HG02588 (cell line): ENCODE results near the gene CCL4L2.
"Not testable (repeated sequence)": the region's sequence is repeated elsewhere in the genome, so short reads cannot be mapped to it uniquely, and the experiment has no call there.

Experiments used
- ATAC-seq: cut with Tn5 transposase; IDR thresholded peaks from one replicate; pipeline ENCODE4 v1.9.1; 2021; ENCODE audit warnings: mild to moderate bottlenecking, moderate library complexity; ENCODE audit not compliant: unreplicated experiment

The CCL4L2 gene

GRCh38 chr17:36194832-36195433 lies 15.9 kb upstream of the CCL4L2 start:
- not testable (repeated sequence) for ATAC-seq

DNA sequence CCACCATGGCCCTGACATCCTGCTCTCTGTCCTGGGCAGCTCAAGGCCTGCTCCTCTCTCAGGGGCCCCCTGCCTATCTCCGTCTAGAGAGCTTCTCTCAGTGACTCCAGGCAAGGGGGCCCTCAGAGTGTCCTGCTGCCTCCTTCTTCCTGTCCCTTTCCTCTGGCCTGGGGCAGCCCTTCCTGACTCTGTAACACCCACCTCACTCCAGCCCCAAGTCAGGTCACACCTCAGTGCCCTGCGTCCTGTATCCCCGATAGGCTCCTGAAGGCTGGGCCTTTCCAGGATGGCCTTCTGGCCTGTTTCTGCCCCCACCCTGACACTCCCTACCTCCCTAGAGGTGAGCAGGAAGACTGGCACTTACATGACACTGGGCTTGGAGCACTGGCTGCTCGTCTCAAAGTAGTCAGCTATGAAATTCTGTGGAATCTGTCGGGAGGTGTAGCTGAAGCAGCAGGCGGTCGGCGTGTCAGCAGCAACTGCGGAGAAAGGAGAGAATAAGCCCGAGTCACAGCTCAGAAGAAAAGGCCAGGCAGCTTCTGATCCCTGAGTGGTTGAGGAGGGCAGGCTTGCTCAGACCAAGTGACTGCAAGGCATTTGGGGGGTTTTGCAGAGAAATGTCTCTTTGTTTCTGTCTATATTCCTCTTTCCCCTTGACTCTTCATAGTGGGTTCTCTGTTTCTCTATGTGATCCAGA lies 15.3 kb upstream of the CCL4L2 start:
- no peak for ATAC-seq

GRCh38 chr17:36196131-36196486 lies 14.8 kb upstream of the CCL4L2 start:
- ATAC-seq, result no peak

DNA sequence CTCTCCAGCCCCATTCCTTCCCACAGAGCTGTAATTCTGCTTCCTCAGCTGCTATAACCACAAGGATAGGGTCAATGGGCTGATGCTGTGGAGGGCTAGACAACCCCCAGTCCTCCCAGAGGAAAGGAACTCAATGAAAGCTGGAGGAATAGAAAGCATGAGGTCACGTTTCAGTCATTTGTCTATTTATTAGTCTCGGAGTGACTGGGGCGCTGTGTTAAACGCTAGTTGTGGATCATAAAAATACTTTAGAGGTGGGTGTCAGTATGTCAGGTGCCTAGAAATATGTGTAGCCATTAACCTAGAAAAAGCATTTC lies 13.5 kb upstream of the CCL4L2 start:
- ATAC-seq, result no peak

DNA sequence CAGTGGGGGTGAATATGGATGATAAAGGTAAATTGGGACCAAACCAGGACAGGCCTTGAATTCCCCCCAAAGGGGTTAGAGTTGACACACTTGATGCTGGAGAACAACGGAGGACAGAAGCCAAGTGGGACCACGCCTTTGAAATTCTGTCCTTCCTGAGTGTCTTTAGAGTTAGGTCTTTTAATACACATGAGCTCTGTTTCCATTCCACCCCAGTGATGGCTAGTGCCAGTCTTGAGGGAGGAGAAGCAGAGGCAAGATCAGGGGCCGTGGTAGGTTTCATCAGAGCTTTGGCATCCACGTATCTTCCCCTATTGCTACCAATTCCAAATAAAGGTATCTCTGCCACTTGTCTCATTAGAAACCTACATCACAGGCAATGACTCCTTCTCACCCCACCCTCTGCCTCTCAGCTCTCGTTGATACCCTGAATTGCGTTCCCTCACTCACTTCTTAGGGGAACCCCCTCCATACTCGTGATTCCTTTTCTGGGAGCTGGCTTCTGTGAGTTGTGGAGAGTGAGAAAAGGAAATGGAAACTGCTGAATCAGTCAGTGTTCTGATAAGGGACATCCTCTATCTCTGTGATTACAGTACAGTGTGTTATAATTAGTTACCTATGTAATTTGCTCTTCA lies 11.9 kb upstream of the CCL4L2 start:
- no peak for ATAC-seq

DNA sequence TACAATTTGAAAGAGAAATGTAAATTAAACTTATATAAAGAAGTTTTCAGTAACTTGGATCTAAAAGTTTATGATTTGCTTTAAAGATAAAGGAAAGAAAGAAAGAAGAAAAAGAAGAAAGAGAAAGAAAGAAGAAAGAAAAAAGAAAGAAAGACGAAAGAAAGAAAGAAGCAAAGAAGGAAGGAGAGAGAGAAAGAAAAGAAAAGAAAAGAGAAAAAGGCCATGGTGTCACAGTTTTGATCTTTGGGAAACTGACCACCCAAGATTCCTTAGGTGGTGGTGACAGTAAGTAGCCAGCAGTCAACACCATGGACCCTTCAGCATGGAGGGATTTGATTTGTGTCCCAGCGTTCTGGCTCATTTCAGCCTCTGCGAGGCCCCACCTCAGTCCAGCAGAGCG lies 9.8 kb upstream of the CCL4L2 start:
- ATAC-seq, result not testable (repeated sequence)

DNA sequence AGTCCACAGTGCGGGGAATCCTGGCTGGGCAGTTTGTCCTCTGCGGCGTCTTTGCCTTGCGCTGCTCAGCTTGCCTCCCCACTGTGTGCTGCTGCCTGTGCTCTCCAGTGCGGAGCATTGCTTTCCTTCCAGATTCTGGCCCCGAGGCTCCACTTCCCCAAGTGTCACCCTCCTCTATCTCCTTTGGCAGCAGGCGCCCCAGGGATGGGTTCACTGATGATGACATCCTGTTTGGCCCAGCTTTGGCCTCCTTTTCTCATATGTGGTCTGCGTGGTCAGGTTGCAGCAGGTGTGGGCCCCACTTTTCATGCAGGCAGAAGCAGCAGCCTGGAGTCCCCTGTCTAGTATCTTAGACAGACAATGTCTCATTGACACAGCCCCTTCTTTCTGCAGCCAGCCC lies 9.4 kb upstream of the CCL4L2 start:
- ATAC-seq, result not testable (repeated sequence)

DNA sequence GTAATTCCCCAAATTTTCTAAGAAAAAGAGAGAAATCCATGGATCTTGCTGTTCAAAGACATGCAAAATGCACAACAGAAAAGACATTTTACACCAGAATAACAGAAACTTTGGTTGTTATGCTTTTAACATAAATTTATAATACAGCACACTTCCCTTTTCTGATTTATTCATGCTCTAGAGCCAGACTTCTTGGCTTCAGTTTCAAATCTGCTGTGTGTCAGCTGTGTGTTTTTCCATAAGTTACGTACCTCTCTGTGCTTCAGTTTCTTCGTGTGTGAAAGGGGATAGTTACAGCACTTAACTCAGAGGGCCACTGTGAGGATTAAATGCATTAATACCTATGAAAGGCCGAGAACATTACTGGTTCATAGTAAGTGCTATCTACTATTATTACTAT lies 7.5 kb upstream of the CCL4L2 start:
- no peak for ATAC-seq

GRCh38 chr17:36204724-36205500 lies 6.0 kb upstream of the CCL4L2 start:
- no peak for ATAC-seq

DNA sequence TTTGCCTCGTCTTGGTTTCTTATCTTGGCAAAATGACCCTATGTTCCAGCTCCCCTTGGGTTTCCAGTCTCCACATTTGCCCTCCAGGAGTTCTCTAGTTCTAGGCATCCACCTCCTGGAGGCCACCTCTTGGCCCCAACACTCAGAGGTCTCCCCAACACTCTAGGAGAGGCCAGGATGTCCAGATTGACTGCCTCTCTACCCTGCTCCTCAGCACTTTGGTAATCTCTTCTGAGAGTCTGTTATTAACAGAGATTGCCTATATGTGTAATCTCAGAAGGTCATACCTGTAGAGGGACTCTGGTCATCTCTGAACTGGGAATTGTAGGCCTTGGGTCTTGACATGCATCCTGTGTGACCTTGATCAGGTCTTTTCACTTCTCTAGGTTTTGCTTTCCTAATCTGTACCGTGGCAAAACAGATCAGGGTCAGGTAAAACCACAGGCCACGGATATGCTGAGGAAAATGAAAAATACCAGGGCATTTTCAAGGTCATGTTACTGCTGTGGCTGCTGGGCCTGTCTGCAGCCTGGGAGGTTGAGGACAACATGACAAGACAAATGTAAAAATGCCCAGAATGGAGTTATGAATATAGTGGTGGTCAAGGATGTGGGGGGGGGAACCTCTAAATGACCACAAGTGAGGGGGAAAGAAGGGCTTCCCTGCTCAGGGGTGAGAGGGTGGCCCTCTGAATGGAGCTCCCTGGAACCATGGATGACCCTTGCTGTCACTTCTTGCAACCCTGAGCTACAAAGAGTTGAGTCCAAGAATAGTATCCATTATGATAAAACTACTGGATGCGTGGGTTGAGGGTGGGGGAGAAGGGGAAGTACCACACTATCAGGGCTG lies 5.0 kb upstream of the CCL4L2 start:
- ATAC-seq, result no peak

- ATAC-seq, result not testable (repeated sequence)
Measured at GRCh38 chr17:36206486-36206821, 4.4 kb upstream of the CCL4L2 start.

DNA sequence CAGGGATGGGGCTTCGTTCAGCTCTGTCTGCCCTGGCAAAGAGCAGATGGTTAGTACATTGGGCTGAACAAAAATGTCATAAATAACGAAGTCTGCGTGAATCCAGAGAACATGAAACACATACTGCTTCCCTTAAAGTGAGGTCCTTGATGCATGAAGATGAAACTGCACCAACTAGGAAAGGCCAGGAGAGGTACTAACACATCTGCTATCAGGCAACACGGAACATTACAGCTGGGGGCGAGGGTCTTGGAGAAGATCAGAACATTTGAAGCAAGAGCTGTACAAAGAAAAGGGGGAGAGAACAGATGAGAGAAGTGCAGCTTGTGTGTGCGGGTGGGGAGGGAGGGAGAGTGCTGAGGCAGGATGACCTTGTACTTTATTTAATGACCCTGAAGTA lies 3.5 kb upstream of the CCL4L2 start:
- ATAC-seq, result not testable (repeated sequence)

GRCh38 chr17:36209575-36209974 lies 1.3 kb upstream of the CCL4L2 start:
- ATAC-seq, result no peak

GRCh38 chr17:36211484-36212271 lies 815 bp downstream of the CCL4L2 start:
- not testable (repeated sequence) for ATAC-seq

- no peak for ATAC-seq
Measured at GRCh38 chr17:36212272-36212605, 1.4 kb downstream of the CCL4L2 start.

GRCh38 chr17:36212966-36213365 lies 2.1 kb downstream of the CCL4L2 start:
- ATAC-seq, result no peak

DNA sequence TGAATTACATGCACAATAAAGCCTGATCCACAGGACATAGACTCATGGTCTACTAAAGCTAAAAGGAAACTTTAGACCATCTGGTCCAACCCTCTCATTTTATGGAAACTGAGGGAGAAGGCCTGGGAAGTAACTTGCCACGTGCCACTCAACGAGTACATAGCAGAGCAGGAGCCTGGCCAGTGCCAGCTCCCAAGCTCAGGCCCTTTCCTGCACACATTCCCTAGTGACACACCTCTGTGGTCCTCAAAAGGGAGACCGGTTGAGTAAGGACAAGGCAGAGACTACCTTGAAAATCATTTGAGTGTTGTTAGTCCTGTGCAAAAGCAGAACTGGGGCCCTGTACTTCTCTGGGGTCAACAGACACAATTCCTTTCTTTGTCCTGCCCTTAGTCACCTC lies 2.8 kb downstream of the CCL4L2 start:
- ATAC-seq, result no peak

- ATAC-seq, result no peak
Measured at GRCh38 chr17:36214918-36215317, 4.1 kb downstream of the CCL4L2 start.

GRCh38 chr17:36215406-36216308 lies 4.8 kb downstream of the CCL4L2 start:
- not testable (repeated sequence) for ATAC-seq
